Endothelial cell of umbilical vein (primary cell): ENCODE measurements around the gene CCDC107.

Experiments
- CTCF ChIP-seq, 2 donors: IDR thresholded peaks; 1 replicate in 1 of 2; 2 replicates in 1 of 2; pipeline ENCODE4 v1.5.1; 2011; ENCODE audit warnings: low read length in 2 of 2, mild to moderate bottlenecking in 2 of 2, moderate library complexity in 2 of 2, control low read depth in 1 of 2, inconsistent platforms in 1 of 2, low read depth in 1 of 2; ENCODE audit not compliant: insufficient read depth in 1 of 2; ENCODE audit errors: extremely low read depth in 1 of 2
- EZH2 ChIP-seq: IDR thresholded peaks from 2 replicates; pipeline ENCODE4 v1.6.1; 2012; ENCODE audit warnings: borderline replicate concordance, low read depth, mild to moderate bottlenecking, moderate library complexity, low read length, inconsistent platforms; ENCODE audit not compliant: severe bottlenecking
- JUN ChIP-seq: IDR thresholded peaks from 2 replicates; pipeline ENCODE4 v1.6.1; 2011; ENCODE audit warnings: borderline replicate concordance, low read depth; ENCODE audit not compliant: insufficient read length, insufficient read depth
- POLR2A ChIP-seq: IDR thresholded peaks from 2 replicates; pipeline ENCODE4 v1.6.1; 2012; ENCODE audit warnings: low read depth, mild to moderate bottlenecking, control low read depth, low read length
- POLR2AphosphoS5 ChIP-seq: IDR thresholded peaks from 2 replicates; pipeline ENCODE4 v1.6.1; 2012; ENCODE audit warnings: low read depth, mild to moderate bottlenecking, control low read depth, low read length, moderate library complexity; ENCODE audit not compliant: insufficient read depth

- TF ChIP-seq CTCF (IDR thresholded peaks at IDR 0.05; ENCODE audit: extremely low read depth in 1 of 2, insufficient read depth in 1 of 2, low read depth in 1 of 2, low read length in 2 of 2) (no peak), EZH2 (no peak), POLR2A (no peak), JUN (no peak), POLR2AphosphoS5 (no peak)
Measured at GRCh38 chr9:35705836-35706430, 47.8 kb downstream of the CCDC107 start.
